Measurements from ENCODE around the gene KRT81. TPM values are rescaled to one million over a fixed set of nuclear protein-coding genes. Genes with fewer than 3 reads are reported as not detected.
"Not testable (repeated sequence)": the region's sequence is repeated elsewhere in the genome, so short reads cannot be mapped to it uniquely, and the experiment has no call there.

KRT81 gene
- total and polyA plus RNA-seq, 4 experiments from 2014 or later, result not detected

GRCh38 chr12:52263761-52264434 is 27.4 kb downstream of the KRT81 start:
- H3K36me3 ChIP-seq (ENCODE audit: insufficient read depth, low read length), result no peaks in the 10 kb centered on the region
- CTCF ChIA-PET (ENCODE audit: partially characterized antibody), result interaction anchor here (1.0 to 8.5 kb wide), 2 partner anchors 15 to 53 kb away, joined by 3 to 77 read pairs; no protein-coding TSS in a partner anchor
- H3K4me1 ChIP-seq (ENCODE audit: insufficient read depth, low read length), result no peaks in the 10 kb centered on the region
- Mint-ChIP-seq H3K27me3 (peaks cover 23 to 29% of the 10 kb centered on the region in 2 donors), H3K27ac (no peak overlapping the region), H3K9me3 (peaks cover 0 to 2% (median 0%) of the 10 kb centered on the region in 8 donors), H3K36me3 (no peaks in the 10 kb centered on the region), H3K4me1 (peaks cover 2 to 14% (median 5%) of the 10 kb centered on the region in 4 donors), H3K4me3 (no peak overlapping the region)
- H3K9me3 ChIP-seq (ENCODE audit: control insufficient read depth in 1 of 2, low read length in 2 of 2), result no peaks in the 10 kb centered on the region
- intact Hi-C loops (cut with micrococcal nuclease), result no loop called here
- no peak overlapping the region for H3K4me3 ChIP-seq (ENCODE audit: low read length in 2 of 2)
- no peak overlapping the region for H3K27ac ChIP-seq (ENCODE audit: low read depth, low read length)
- no peaks in the 10 kb centered on the region for H3K27me3 ChIP-seq (ENCODE audit: insufficient read depth, low read length)
- DNase-seq, result no peak
- POLR2A ChIA-PET (ENCODE audit: partially characterized antibody), result no interaction called here

GRCh38 chr12:52262286-52262685 is 29.0 kb downstream of the KRT81 start:
- DNase-seq, result no peak
- H3K27ac ChIP-seq (ENCODE audit: low read depth, low read length), result no peak overlapping the region
- intact Hi-C loops (cut with micrococcal nuclease), result no loop called here
- H3K36me3 Mint-ChIP-seq, result no peaks in the 10 kb centered on the region
- peaks cover 0 to 2% (median 0%) of the 10 kb centered on the region in 8 donors for H3K9me3 Mint-ChIP-seq
- H3K4me3 Mint-ChIP-seq, result no peak overlapping the region
- ChIA-PET POLR2A (ENCODE audit: partially characterized antibody) (no interaction called here), CTCF (ENCODE audit: partially characterized antibody) (no interaction called here)
- H3K27ac Mint-ChIP-seq, result no peak overlapping the region
- peaks cover 29 to 33% of the 10 kb centered on the region in 2 donors for H3K27me3 Mint-ChIP-seq
- H3K4me3 ChIP-seq (ENCODE audit: low read length in 2 of 2), result no peak overlapping the region
- no peaks in the 10 kb centered on the region for H3K9me3 ChIP-seq (ENCODE audit: control insufficient read depth in 1 of 2, low read length in 2 of 2)
- no peaks in the 10 kb centered on the region for H3K36me3 ChIP-seq (ENCODE audit: insufficient read depth, low read length)
- peaks cover 2 to 14% (median 5%) of the 10 kb centered on the region in 4 donors for H3K4me1 Mint-ChIP-seq
- H3K4me1 ChIP-seq (ENCODE audit: insufficient read depth, low read length), result no peaks in the 10 kb centered on the region
- no peaks in the 10 kb centered on the region for H3K27me3 ChIP-seq (ENCODE audit: insufficient read depth, low read length)

- DNase-seq, result no peak
- Mint-ChIP-seq H3K4me1 (peaks cover 2 to 14% (median 5%) of the 10 kb centered on the region in 4 donors), H3K27ac (no peak overlapping the region), H3K27me3 (peaks cover 33 to 39% of the 10 kb centered on the region in 2 donors), H3K36me3 (no peaks in the 10 kb centered on the region), H3K9me3 (no peaks in the 10 kb centered on the region), H3K4me3 (no peak overlapping the region)
- Histone ChIP-seq H3K4me1 (ENCODE audit: insufficient read depth, low read length) (no peaks in the 10 kb centered on the region), H3K4me3 (ENCODE audit: low read length in 2 of 2) (no peak overlapping the region), H3K27ac (ENCODE audit: low read depth, low read length) (no peak overlapping the region), H3K27me3 (ENCODE audit: insufficient read depth, low read length) (no peaks in the 10 kb centered on the region), H3K9me3 (ENCODE audit: control insufficient read depth in 1 of 2, low read length in 2 of 2) (no peaks in the 10 kb centered on the region), H3K36me3 (ENCODE audit: insufficient read depth, low read length) (no peaks in the 10 kb centered on the region)
- intact Hi-C loops (cut with micrococcal nuclease), result no loop called here
- POLR2A ChIA-PET (ENCODE audit: partially characterized antibody), result no interaction called here
- CTCF ChIA-PET (ENCODE audit: partially characterized antibody), result no interaction called here
Observed at GRCh38 chr12:52261208-52261484, 30.2 kb downstream of the KRT81 start.

- H3K36me3 Mint-ChIP-seq, result no peaks in the 10 kb centered on the region
- H3K27ac Mint-ChIP-seq, result peak overlapping the region in 1 of 7 donors; percentile 74
- H3K4me1 Mint-ChIP-seq, result peaks cover 2 to 14% (median 5%) of the 10 kb centered on the region in 4 donors
- peaks cover 37 to 43% of the 10 kb centered on the region in 2 donors for H3K27me3 Mint-ChIP-seq
- H3K4me3 Mint-ChIP-seq, result peak overlapping the region in 1 of 8 donors; percentile 1
- H3K36me3 ChIP-seq (ENCODE audit: insufficient read depth, low read length), result no peaks in the 10 kb centered on the region
- H3K9me3 ChIP-seq (ENCODE audit: control insufficient read depth in 1 of 2, low read length in 2 of 2), result no peaks in the 10 kb centered on the region
- ChIA-PET POLR2A (ENCODE audit: partially characterized antibody) (no interaction called here), CTCF (ENCODE audit: partially characterized antibody) (no interaction called here)
- H3K9me3 Mint-ChIP-seq, result no peaks in the 10 kb centered on the region
- H3K4me1 ChIP-seq (ENCODE audit: insufficient read depth, low read length), result no peaks in the 10 kb centered on the region
- H3K27ac ChIP-seq (ENCODE audit: low read depth, low read length), result no peak overlapping the region
- DNase-seq, result no peak
- no peaks in the 10 kb centered on the region for H3K27me3 ChIP-seq (ENCODE audit: insufficient read depth, low read length)
- no peak overlapping the region for H3K4me3 ChIP-seq (ENCODE audit: low read length in 2 of 2)
- intact Hi-C loops (cut with micrococcal nuclease), result no loop called here
Observed at GRCh38 chr12:52260361-52261207, 30.8 kb downstream of the KRT81 start.

- POLR2A ChIA-PET (ENCODE audit: partially characterized antibody), result no interaction called here
- Histone ChIP-seq H3K4me3 (ENCODE audit: low read length in 2 of 2) (no peak overlapping the region), H3K36me3 (ENCODE audit: insufficient read depth, low read length) (no peaks in the 10 kb centered on the region), H3K9me3 (ENCODE audit: control insufficient read depth in 1 of 2, low read length in 2 of 2) (no peaks in the 10 kb centered on the region), H3K27ac (ENCODE audit: low read depth, low read length) (no peak overlapping the region), H3K27me3 (ENCODE audit: insufficient read depth, low read length) (no peaks in the 10 kb centered on the region), H3K4me1 (ENCODE audit: insufficient read depth, low read length) (no peaks in the 10 kb centered on the region)
- Mint-ChIP-seq H3K9me3 (no peaks in the 10 kb centered on the region), H3K36me3 (no peaks in the 10 kb centered on the region), H3K27ac (no peak overlapping the region), H3K4me1 (peaks cover 2 to 14% (median 5%) of the 10 kb centered on the region in 4 donors), H3K4me3 (no peak overlapping the region), H3K27me3 (peaks cover 43 to 49% of the 10 kb centered on the region in 2 donors)
- intact Hi-C loops (cut with micrococcal nuclease), result no loop called here
- CTCF ChIA-PET (ENCODE audit: partially characterized antibody), result no interaction called here
- no peak for DNase-seq
Observed at GRCh38 chr12:52259657-52260243, 31.6 kb downstream of the KRT81 start.

- CTCF ChIA-PET (ENCODE audit: partially characterized antibody), result interaction anchor here (0.9 kb wide), 1 partner anchor 21 kb away, joined by 3 read pairs; no protein-coding TSS in a partner anchor
- DNase-seq, result no peak
- H3K9me3 ChIP-seq (ENCODE audit: control insufficient read depth in 1 of 2, low read length in 2 of 2), result no peaks in the 10 kb centered on the region
- Mint-ChIP-seq H3K27ac (no peak overlapping the region), H3K4me3 (no peak overlapping the region), H3K27me3 (peaks cover 42 to 54% of the 10 kb centered on the region in 2 donors), H3K4me1 (peaks cover 2 to 14% (median 5%) of the 10 kb centered on the region in 4 donors), H3K36me3 (no peaks in the 10 kb centered on the region), H3K9me3 (peaks cover 0 to under 1% (median 0%) of the 10 kb centered on the region in 8 donors)
- no peak overlapping the region for H3K27ac ChIP-seq (ENCODE audit: low read depth, low read length)
- no peaks in the 10 kb centered on the region for H3K36me3 ChIP-seq (ENCODE audit: insufficient read depth, low read length)
- no peaks in the 10 kb centered on the region for H3K27me3 ChIP-seq (ENCODE audit: insufficient read depth, low read length)
- H3K4me3 ChIP-seq (ENCODE audit: low read length in 2 of 2), result no peak overlapping the region
- no peaks in the 10 kb centered on the region for H3K4me1 ChIP-seq (ENCODE audit: insufficient read depth, low read length)
- POLR2A ChIA-PET (ENCODE audit: partially characterized antibody), result no interaction called here
- intact Hi-C loops (cut with micrococcal nuclease), result no loop called here
Observed at GRCh38 chr12:52258335-52258901, 32.9 kb downstream of the KRT81 start.

GRCh38 chr12:52257922-52258321 is 33.4 kb downstream of the KRT81 start:
- POLR2A ChIA-PET (ENCODE audit: partially characterized antibody); H3K27ac Mint-ChIP-seq; intact Hi-C loops (cut with micrococcal nuclease); H3K9me3 ChIP-seq (ENCODE audit: control insufficient read depth in 1 of 2, low read length in 2 of 2); H3K4me3 ChIP-seq (ENCODE audit: low read length in 2 of 2); H3K36me3 ChIP-seq (ENCODE audit: insufficient read depth, low read length); DNase-seq; CTCF ChIA-PET (ENCODE audit: partially characterized antibody); H3K27me3 ChIP-seq (ENCODE audit: insufficient read depth, low read length); H3K36me3 Mint-ChIP-seq; H3K9me3 Mint-ChIP-seq; H3K4me1 ChIP-seq (ENCODE audit: insufficient read depth, low read length); H3K4me3 Mint-ChIP-seq; H3K27ac ChIP-seq (ENCODE audit: low read depth, low read length): not testable (repeated sequence)
- Mint-ChIP-seq H3K27me3 (peaks cover 42 to 54% of the 10 kb centered on the region in 2 donors), H3K4me1 (peaks cover 2 to 14% (median 5%) of the 10 kb centered on the region in 4 donors)

Data from CD4-positive, alpha-beta memory T cell (primary cell).